ENCODE measurements around the gene SLC48A1.

The SLC48A1 gene

DNA sequence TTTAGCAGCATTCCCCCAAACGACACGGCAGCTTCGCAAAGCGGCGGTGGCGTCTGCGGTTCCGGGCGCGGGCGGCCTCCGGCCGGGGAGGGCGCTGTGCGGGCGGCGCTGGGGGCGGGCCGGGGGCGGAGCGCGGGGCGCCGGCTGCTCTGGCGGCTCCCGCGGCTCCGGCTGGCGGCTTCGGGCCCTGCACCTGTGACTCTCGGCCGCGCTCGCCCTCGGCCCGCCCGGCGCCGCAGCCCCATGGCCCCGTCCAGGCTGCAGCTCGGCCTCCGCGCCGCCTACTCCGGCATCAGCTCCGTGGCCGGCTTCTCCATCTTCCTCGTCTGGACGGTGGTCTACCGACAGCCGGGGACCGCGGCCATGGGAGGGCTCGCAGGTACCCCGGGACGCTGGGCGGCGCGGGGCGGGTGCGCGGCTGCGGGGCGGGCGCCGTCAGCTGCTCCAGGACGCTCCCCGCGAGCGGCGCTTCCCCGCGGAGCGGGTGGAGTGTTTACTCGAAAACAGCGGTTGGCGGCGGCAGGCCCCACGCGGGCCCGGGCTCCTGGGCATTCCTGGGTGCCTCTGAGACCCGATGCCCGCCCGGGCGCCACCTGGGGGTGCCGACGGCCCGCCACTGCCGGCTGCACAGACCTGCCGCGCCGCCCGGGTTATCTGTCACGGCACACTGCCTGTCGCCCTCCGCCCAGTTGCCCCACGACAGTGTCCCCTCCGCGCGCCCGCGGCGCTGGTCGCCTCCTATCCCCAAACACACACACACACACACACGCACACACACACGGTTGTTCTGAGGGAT lies at the start of gene SLC48A1:
SLC48A1 (plus strand) TSS at position 177 of the 796 bp plus-strand sequence; CDS start at position 244, 67 bp downstream.
- peak; percentile 26 to 46 for DNase-seq

DNA sequence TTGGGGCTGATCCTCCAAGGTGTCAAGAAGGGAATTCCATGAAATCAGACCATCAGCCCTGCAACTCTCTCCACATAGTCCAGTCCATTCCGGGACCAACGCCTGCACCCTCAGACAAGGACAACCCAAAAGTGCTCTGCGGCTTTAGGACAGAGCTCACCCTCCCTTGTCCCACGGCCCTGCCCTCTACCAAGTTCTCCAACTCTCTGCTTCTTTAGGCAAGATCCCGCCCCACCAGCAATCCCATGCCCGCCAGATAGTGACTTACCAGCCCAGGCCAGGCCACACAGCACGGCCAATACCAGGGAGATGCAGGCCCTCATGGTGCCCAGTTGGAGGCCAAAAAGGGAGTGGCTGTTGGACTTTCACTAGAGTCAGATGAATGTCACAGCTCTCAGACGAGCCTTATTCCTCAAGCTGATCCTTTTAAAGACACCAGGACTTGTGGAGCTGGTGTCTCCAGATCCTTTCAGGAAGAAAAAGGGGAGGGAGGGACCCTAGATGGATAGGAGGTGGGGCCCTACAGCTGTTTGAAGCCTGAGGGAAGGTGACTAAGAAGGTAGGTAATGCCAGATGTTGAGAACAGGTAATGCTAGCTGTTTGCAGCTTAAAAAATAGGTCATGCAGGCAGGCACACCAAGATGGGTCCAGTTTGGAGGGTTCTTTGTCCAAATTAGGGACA lies 47.8 kb upstream of the SLC48A1 start, which contains the start of gene ENDOU:
ENDOU (minus strand) TSS at position 400 of the 682 bp plus-strand sequence; CDS start at position 323, 77 bp downstream.
- no peak for DNase-seq

DNA sequence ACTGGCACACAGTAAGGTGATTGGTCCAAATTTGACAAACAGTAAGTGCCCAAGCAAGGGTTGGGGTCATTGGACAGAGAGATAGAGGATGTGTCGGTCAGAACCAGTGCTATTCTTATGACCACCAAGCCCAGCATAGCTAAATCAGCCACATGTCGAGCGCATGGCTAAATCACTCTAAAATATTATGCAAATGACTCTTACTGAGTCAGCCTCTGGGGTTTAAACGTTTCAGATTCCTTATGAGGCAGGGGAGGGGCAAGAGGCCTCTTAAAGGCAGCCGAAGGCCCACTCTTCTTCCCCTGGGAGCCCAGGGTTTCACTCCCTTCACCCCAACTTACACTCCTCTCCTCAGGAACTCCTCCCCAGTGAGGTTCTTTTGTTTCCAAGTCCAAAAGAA lies 47.1 kb upstream of the SLC48A1 start:
- DNase-seq, result no peak

DNA sequence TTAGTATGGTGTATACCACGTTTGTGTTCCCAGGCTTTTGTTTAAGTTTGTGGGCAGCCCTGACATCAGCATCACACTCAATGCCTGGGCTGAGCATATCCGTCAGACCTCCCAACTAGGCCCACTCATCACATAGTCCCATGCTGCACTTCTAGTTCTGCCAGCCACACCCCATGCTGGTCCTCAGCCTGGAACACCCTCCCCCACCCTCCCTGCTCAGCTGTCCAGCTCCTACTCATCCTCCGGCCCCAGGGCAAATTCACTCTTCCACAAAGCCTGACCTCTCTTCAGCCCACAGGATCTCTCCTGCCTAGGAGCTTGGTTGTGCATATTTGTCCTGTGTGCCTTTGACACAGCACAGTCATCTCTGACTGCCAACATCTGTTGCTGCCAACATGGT lies 43.8 kb upstream of the SLC48A1 start:
- DNase-seq, result no peak

DNA sequence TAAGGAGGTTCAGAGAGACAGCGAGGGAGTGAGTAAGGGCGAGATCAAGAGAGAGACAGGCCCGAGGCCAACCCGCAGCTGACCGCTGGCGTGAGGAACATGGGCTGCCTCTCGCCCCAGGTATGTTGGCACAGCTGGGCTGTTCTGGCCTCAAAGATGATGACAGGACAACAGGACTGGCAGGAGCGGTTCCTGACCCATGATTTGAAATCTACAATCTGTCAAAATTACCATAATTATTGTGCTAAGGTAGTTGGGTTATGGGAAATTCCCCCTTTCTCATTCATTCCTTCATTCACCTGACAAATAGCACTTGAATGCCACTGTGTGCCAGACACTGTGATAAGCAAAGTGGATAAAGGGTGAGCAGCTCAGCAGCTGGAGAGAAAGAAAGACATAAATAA lies 42.7 kb upstream of the SLC48A1 start:
- DNase-seq, result no peak

DNA sequence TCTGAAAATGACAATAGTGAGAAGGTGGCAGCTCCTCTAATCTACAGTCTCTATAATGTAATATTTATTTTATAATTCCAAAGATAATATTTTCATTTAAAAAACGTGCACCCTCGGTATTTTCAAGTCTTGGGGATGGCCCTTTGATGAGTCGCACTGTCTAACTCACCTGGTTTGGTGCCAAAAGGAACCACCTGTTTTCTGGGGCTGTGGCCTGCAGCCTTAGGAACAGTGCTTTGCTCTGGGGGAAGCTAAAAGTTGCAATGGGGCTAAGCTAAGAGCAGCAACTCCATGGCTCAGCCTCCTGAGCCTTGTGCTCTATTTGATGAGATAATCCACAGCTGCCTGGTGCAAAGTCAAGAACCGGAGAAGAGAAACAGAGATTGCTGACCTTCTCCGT lies 41.3 kb upstream of the SLC48A1 start:
- DNase-seq, result no peak

DNA sequence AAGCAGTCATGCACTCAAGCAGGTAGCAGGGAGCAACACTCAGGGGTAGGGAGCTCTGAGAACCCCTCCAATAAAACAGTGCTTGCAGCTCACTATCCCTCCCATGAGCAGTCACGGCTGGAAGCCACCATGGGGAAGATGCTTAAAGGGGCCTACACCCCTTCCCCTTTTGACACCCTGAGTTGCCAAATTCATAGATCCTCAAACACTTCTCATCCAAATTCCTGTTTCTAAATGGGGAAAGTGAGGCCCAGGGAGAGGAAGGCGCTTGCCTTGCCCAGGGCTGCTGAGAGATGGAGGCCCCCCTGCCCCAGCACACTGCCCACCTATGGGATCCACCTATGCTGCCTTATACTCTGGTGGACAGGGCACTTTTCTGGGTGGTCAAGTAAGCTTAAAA lies 40.5 kb upstream of the SLC48A1 start:
- no peak for DNase-seq

DNA sequence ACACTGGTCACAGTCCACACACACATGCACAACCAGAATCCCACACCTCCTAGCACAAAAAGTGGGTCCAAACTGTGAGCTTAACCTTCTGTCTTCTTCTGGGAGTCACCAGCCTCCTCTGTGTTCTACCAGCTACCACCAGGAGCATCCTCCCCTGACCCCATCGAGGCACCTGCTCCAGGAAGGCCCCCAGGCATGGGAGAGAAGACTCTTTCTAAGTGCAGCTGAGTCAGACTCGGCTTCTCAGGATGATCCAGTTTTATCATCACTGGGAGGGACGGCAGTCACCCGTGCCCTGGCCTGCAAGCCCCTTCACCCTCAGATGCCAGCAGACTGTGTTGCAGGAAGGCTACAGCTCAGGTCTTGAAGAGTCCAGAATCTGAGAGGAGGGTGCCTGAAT lies 39.9 kb upstream of the SLC48A1 start:
- no peak for DNase-seq

DNA sequence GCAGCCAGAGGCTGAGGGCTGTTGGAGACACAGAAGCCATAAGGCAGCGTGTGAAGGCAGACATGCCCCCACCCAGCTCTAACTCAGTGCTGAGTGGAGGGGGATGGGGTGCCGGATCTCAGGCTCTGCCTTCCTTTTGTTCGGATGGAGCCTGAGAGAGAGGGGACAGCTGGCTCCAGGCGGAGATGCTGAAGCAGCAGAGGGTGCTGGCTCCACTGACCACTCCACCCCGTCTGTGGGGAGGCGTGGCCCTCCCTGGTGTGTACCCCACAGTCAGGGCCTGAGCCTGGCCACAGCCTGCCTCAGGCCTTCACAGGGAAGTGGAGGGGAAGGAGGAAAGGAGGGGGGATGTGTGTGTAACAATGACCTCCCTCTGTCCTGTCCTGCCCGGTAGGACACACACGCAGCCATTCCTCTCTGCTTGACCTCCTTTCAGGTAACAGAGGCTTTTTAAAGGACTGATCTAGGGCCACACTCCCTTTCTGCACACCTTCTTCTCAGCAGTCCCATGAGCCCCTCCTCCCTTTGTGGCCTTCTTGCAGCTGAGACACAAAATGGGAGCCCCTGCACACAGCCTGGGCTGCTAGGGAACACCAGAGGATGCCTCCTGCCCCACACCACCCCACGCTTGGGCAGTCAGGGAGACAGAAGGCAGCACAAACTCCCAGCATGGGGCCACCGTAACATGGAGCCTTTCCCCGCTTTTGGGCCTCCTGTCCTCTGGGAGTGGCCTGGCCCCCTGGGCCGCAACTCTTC lies 38.1 kb upstream of the SLC48A1 start:
- no peak for DNase-seq

DNA sequence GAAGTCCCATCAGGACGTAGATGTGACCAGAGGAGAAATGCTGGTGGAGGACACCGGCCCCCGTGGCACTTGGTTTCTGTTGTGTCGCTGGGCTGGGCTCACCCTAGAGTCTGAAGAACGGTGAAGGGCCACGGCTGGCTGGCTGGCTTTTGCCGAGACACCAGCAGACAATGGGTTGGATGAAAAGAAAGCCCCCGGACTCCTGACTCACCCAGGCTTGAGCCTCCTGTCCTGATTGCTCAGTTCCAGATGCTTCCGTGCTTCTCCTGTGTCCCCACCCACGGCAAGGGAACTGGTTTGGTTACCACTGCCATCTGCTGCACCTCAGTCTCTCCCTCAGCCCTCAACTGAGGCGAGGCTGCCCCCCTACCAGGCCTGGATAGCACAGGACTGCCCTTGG lies 37.4 kb upstream of the SLC48A1 start:
- DNase-seq, result no peak

DNA sequence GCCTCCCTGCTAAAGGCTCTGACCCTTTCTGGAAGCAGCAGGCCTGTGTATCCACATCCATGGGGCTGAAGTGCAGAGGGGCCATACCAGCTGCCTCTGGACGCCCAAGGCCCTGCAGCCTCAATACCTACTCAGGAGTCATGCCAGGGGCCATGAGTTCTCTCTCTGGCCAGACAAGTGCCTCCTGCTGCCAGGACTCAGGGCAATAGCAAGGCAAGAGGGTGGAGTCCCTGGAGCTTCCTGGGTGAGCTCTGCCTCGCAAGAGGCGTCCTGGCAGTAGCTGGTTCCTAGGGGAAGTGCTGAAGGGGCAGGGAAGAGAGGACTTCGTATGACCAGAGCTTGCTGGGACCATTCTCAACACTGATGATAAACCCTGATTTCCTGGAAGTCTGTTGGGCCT lies 36.8 kb upstream of the SLC48A1 start:
- no peak for DNase-seq

DNA sequence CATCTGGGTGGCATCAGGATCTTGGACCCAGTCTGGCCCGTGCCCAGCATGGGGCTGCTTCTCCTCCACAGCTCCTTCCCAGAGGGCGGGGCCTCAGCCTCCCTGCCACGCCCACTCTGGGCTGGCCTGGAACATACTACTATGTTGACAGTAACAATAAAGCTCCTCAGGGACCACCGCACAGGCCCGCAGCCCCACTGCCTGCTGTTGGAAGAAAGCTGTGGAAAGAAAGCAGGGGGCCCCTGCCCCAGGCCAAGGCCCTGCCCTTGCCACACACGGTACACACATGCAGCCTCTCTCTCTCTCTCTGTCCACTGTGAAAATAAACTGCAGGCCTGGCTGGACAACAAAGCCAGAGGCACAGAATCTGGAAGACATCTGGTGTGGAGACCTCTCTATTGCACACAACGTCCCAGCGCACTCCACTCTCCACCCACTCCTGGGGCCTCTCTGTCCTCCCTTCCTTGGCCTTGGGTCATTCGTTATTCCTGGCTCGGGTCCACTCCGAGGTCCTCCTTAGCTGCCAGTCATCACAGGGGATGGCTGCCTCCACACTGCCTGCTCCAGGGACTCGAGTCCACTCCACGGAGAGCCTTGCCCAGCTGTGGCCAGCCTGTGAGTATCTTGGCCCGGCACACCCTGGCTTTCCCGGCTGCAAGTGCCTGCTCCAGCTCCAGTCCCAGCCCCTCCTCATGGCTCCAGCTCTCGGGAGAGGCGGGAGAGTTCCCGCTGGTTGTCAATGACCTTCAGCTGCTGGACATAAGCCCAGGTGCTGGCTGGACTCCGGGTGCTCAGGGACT lies 36.0 kb upstream of the SLC48A1 start:
- no peak for DNase-seq

DNA sequence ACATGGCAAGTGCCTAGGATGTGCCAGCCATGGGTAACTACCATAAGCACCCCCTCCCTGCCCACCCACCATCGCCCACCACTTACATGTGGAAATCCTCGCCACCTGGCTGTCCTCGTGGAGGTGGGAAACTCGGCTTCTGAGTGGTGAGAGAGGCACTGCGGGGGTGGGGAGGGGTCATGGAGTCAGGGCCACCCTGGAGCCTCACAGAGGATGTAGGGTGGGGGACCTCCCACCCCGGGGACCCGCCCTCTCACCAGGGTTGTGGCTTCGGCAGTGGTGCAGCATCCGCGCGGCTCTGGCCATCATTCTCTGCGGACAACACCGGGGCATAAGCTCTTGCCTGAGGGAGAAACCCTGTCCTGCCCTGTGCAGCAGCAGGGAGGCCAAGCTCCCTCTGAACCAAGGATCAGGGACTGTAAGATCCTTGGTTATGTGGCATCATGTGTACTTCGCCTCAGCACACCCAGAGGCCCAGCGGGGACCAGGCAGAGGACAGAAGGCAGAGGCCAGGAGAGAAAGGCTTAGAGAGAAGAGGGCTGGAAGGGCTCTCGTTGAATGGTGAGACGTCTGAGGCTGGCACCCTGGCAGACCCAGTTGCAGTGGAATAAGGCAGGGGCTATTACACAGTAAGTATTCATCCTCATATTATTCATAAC lies 35.0 kb upstream of the SLC48A1 start:
- DNase-seq, result no peak

DNA sequence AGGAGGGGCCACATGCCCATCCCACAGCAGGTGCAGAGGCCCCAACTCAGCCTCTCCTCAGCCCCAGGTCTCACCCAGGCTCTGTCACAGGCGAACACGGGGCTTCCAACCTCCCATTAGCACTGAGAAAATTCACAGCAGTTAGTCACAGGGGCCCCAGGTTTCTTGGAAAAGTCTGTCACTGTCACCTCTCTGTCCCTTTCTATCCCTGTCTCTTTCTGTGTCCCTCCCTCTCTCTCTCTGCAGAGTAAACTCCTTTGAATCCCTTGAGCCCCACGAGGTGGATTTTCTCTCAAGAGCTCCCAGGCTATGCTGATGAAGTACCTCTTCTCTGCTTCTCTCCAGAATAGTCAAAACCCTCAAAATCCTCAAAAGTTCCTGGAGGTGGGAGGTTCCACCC lies 33.7 kb upstream of the SLC48A1 start:
- DNase-seq, result no peak

DNA sequence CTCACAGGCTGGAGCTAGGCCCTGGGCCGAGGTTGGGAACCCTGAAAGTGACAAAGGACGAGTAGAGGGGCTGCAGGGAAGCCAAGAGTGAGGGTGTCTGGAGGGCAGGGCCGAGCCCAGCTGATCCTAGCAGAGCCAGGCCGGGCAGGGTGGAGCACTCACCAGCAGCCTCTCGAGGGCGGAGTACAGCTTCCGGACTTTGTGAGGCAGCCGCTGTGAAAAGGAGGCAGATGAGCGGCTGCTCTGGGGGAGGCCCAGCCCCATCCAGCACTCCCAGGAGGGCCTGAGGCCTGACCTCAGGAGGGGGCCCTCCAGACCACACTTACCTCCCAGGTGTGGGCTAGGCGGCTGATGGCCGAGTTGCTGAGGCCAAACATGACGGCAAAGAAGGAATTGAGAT lies 33.1 kb upstream of the SLC48A1 start:
- no peak for DNase-seq

DNA sequence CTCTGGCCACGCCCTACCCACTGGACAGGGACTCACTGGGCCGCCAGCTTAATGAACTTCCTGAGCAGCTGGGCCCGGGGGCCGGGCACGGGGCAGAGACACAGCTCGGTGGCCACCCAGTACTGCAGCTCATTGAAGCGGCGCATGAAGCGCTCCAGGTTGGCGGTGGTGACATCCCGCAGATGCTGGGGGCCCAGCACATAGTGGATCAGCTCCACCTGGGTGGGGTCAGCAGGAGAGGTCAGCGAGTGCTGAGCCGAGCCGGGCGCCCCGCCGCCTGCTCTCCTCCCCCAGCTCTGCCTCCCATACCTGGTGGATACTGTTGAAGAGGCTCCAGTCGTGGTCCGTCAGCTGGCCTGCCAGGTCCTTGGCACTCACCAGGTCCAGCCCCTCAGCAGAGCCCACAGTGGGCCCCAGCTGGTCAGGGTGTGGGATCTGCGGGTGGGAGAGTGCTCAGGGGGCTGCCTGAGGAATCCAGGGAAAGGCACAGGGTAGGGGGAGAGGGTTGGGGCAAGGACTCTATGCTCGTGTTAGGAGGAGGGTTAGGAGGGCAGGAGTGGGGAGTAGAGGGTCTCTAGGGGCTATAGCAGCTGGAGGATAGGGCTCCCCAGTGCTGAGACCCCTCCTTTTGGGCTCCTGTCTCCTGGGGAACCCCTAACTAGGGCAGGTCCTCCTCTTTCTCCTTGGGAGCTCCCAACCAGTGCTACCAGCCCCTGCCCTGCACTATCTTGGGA lies 32.3 kb upstream of the SLC48A1 start:
- no peak for DNase-seq

DNA sequence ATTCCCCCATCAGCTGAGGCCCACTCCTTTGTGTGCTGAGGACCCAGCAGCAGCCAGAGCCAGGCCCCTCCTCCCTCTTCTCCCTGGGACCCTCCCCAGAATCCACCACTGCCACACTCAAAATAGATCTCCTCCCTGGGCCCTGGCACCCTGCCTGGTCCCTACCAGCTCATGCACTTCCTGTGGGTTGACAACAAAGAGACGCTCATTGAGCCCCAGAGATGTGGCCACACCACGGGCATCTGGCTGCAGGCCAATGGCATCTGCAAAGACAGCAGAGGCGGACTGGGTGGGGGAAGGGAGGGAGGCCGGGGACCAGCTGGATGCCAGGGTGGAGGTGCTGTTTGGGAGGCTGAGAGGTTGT lies 31.7 kb upstream of the SLC48A1 start:
- DNase-seq, result peak; percentile 63 to 91

DNA sequence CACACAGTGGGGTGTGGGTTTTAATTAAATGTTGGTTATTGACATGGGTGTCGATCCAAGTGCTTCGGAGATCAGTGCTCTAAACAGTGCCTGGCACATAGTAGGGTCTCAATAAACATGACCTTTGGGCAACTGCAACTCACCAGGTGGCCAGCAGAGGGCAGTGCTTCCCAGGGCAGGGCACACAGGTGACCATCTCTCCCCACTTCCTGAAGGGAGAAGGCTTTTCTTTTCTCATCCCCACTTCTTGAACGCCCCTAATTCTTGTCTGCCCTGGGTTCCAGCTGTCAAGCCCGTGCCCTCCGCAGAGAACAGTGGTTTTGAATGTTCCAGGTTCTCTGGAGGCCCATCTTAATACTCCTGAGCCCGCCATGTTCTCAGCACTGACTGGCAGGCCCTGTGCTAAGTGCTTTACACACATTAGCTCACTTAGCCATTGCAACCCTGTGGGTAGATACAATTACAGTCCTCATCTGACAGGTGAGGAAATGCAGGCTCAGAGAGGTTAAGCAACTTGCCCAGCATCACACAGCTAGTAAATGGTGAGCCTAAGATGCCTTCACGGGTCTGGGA lies 30.7 kb upstream of the SLC48A1 start:
- DNase-seq, result peak in 1 of 2 donors; percentile 15

DNA sequence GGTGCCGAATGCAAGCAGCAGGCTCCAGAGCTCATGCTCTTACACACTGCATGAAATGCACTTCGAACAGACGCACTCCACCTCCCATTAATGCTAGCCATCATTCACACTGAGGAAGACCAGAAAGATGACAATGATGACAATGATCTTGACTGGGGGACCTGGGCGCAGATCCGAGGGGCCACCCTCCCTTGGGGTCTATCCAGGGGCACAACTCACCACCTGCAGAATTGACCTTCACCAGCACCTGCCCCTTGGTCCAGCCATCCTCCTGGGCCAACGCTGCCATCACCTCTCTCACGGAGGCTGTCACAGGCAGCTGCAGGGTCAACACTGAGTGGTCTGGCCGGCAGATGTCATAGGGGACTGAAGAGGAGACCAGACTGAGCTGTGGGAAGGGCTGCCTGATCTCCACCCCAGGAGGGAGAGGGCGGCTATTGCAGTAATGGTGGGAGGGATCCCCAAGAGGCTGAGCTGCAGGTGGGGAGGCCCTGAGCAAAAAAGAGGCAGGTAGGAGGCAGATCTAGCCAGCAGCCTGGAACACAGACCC lies 29.7 kb upstream of the SLC48A1 start:
- no peak for DNase-seq

DNA sequence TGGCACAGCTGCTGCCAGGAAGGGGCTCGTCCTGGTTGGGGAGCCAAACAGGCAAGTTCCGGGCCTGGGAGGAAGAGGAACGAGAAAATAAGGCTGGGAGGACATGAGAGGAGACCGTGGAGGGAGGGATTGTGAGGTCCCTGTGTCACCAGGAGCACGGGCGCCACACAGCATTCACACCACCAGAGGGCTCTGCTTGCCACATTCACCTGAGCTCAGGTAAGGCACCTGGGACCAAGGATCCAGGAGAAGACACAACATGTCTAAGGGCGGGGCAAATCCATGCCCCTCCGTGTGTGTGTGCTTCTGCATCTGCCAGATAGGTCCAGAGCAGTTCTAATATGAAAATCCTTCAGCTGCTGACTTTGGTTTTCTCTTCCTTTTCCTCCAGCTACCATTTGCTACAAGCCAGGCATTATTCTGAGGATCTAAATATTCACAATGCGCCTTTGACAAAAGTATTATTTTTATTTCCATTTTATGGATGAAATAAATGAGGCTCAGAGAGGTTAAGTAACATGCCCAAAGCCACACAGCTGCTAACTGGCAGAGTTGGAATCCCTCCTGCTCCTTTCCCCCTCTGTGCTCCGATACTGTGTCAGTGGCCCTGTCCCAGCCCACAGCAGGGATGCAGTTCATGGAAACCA lies 28.9 kb upstream of the SLC48A1 start:
- no peak for DNase-seq

All from bone marrow (tissue), 2 donors.